GM19023 (cell line): ENCODE results near the gene HGS.

ENCODE experiments used
- ATAC-seq: cut with Tn5 transposase; IDR thresholded peaks from one replicate; pipeline ENCODE4 v1.9.1; 2021; ENCODE audit warnings: mild to moderate bottlenecking, moderate library complexity; ENCODE audit not compliant: unreplicated experiment

The HGS gene

GRCh38 chr17:81715872-81716673, 32.3 kb downstream of the HGS start:
- no peak for ATAC-seq

GRCh38 chr17:81716674-81716996, 32.8 kb downstream of the HGS start:
- ATAC-seq, result no peak

GRCh38 chr17:81717049-81717765, 33.4 kb downstream of the HGS start:
- ATAC-seq, result no peak

GRCh38 chr17:81717766-81718089, 33.9 kb downstream of the HGS start:
- ATAC-seq, result no peak

- ATAC-seq, result no peak
Observed at GRCh38 chr17:81719410-81720266, 35.8 kb downstream of the HGS start.

GRCh38 chr17:81720267-81721071, 36.7 kb downstream of the HGS start:
- ATAC-seq, result no peak

- no peak for ATAC-seq
Observed at GRCh38 chr17:81722184-81723120, 38.6 kb downstream of the HGS start.

- no peak for ATAC-seq
Observed at GRCh38 chr17:81723651-81724209, 39.9 kb downstream of the HGS start.

- ATAC-seq, result no peak
Observed at GRCh38 chr17:81725439-81725838, 41.6 kb downstream of the HGS start.

- no peak for ATAC-seq
Observed at GRCh38 chr17:81726004-81726403, 42.2 kb downstream of the HGS start.

- no peak for ATAC-seq
Observed at GRCh38 chr17:81727324-81728031, 43.7 kb downstream of the HGS start.

GRCh38 chr17:81733507-81734404, 49.9 kb downstream of the HGS start:
- ATAC-seq, result no peak

- ATAC-seq, result no peak
Observed at GRCh38 chr17:81734405-81735263, 50.8 kb downstream of the HGS start.

GRCh38 chr17:81735264-81736102, 51.7 kb downstream of the HGS start:
- no peak for ATAC-seq

- ATAC-seq, result no peak
Observed at GRCh38 chr17:81737947-81738800, 54.4 kb downstream of the HGS start.
